GM19193 (cell line): ENCODE measurements around the gene UNCX.

Source experiments
- POLR2A ChIP-seq: IDR thresholded peaks from 4 replicates; pipeline ENCODE4 v1.6.1; 2011; ENCODE audit not compliant: insufficient read depth, insufficient read length; ENCODE audit errors: extremely low read depth

Gene UNCX

DNA sequence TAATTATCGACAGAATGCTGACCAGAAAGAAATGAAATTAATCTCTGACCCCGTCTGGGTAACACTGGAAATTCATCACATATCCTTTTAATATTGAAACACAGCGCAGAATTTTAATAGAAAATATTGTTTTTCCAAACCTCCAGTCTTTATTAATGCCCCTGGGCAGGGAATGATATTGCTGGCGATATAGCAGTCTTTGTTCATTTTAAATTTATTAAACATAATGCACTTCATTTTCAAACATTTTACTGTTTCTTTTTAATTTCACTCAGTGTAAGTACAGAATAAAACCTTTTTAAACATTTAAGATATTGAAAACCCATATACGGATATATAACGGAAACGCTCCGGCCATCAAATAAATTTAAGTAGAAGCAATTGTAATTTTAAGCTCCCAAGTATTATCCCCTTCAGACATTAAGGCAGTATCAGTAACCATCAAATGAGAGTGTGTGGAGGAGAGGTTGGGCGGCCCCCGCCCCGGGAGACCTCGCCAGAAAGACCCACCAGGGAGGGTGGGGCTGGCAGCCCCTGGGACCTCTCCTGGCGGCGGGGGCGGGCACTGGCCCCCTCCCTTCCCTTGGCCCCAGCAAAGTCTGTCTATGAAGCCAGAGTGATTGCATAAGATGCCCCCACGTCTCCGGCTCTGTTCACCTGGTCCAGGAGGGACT is 10.8 kb downstream of the UNCX start:
- TF ChIP-seq POLR2A, result no peak

DNA sequence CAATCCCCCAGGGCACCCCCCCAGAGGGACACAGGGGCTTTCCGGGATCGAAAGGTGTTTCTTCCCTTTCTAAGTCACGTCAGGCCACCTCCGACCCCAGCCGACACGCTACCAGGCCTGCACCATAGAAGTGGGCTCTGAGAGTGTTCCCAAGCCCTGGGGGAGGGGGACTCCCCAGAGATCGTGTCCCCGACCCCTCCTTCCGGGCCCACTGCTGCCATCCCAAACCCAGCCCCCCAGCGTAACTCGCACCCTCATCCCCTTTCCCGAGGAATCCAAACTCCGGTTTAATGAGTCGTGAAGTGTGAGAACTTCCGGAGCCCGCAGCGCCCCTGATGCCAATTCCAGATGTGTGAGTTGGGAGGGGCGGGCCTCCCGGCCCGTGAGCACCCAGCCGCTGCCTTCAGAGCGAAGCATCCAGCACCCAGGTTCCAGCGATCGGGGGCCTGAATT is 11.3 kb downstream of the UNCX start:
- TF ChIP-seq POLR2A, result no peak

DNA sequence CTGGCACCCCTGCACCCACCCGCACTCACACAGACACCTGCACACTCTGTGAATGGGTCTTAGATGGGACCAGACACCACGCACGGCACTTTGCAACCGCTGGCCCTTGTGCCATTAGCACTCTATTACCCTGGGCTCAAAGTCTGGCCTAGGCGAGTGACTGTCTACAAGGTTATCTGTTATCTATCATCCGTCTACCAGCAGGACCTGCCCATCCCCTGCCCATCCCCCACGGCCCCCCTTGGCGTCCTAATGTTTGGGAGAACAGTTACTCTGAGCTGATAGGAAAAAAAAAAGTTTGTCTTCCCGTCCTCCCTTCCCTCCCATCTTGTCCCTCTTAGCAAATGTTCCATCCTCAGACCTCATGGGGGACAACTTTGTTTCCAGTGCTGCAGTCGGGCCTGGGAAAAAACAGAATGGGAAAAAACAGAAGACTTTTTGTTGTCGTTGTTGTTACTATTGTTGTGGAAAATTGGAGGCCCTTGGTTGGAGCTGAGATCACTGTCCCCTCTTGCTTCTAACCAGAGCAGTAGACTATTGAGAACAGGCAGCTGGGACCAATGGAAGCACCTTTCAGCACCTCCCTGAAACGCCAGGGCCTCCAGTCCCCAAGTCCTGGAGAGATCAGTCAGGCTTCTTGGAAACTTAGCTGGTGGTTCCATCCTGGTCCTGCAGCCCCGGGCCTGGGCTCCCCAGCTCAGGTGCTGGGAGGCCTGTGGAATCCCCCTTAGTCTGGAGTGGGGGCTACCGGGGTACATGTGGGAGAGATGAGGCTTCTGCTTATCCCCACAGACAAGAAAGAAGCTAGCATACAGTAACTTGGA is 12.2 kb downstream of the UNCX start:
- TF ChIP-seq POLR2A, result no peak

DNA sequence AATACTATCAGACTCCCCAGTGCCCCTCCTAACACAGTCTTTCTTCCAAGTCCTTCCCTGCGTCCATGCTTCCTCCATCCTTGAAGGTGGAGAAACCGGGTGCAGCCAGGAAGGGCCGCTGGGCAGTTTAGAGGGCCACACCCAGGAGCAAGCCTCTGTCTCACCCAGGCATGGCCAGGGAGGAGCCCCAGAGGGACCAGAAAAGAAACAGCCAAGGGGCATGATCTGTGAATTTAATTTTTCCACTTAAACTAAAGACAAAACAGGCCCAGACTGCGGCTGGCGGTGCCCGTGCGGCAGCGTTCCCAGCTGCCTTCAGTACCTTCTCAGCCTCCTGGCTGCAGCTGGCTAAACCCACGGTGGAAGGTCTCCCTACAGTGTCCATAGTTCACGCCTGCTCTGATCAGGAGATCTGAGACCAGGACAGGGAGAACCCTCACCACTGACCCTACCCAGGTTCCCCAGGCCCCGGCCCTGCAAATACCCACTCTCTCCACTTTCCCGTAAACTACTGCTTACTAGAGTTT is 12.9 kb downstream of the UNCX start:
- no peak for TF ChIP-seq POLR2A

DNA sequence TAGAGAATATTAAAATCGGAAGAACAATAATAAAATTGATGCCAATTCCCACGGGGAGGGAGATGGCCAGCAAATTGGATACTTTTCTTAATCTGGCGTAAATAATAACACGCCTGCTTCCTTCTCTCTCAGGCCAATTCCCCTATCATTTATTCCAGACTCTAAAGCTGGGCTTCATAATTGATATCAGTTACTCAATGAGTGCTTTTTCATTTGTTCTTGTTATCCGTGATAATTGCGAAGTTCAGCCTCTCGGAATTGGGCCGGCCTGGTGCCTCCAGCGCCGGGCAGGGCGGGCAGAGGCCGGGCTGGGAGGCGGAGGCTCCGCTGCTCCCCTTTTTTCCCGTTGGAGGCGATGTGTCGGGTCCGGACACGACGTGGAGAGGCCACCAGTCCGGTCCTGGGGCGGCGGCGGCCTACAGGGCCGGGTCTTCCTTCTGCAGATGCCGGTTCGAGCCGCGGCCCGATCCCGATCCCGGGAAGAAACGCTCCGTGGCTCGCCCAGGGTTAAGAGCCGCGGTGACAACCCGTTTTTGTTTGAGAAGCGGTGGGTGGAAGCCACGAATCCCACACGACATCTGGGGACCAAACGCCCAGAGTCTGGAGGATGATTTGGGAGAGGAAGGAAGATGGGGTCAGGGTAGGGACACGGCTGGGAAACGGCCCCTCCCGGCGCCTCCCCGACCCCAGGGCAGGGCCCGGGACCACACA is 13.6 kb downstream of the UNCX start:
- no peak for TF ChIP-seq POLR2A

DNA sequence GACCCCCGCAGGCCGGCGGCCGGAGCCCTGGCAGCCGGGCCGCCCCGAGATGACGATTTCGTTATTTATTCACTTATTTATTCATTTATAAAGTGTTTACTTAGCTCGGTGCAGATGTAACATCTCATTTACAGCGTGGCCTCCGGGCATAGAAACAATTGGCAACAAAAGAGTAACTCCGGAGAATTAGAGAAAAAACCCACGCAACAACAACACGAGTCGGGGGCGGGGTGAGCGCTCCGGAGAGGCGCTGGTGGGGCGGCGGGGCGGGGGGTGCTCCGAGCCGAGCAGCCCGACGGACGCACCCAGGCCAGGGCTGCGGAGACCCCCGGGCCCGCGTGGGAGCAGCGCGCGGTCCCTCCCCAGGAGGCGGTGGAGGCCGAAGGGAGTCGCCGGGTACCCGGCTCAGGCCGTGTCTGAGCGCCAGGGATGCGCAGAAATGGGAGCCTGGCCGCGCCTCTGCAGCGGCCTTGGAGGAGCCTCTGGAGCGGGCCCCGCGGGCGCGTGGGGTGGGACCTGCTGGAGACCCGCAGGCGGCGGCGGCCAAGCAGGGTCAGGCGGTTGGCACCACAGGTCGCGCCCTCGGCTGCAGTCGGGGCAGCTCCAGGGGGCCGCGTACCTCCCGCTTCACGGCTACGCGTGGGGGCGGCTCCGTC is 14.3 kb downstream of the UNCX start:
- TF ChIP-seq POLR2A, result no peak

DNA sequence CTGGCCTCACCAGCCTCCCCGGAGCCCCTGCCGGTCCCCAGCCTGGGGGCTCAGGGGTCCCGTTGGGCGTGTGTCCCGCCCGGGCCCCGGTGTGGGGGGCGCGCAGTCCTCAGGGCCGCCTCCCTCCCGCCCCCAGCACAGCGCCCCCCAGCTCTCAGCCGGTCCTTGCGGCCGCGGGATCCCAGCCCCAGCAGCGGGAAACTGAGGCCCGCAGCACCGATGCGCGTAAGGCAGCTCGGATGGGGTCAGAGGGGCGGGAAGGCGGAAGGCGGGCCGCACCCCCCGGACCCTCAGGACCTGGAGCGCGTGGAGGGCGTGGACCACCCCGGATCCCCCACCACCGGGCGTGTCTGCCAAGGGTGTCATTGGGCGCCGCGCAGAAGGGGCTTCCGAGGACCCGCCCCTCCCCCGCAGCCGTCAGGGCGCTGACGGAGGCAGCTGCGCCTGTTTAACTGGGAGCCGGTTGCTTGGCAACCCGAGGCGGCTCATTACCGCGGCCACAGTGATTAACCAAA is 14.9 kb downstream of the UNCX start:
- TF ChIP-seq POLR2A, result no peak

DNA sequence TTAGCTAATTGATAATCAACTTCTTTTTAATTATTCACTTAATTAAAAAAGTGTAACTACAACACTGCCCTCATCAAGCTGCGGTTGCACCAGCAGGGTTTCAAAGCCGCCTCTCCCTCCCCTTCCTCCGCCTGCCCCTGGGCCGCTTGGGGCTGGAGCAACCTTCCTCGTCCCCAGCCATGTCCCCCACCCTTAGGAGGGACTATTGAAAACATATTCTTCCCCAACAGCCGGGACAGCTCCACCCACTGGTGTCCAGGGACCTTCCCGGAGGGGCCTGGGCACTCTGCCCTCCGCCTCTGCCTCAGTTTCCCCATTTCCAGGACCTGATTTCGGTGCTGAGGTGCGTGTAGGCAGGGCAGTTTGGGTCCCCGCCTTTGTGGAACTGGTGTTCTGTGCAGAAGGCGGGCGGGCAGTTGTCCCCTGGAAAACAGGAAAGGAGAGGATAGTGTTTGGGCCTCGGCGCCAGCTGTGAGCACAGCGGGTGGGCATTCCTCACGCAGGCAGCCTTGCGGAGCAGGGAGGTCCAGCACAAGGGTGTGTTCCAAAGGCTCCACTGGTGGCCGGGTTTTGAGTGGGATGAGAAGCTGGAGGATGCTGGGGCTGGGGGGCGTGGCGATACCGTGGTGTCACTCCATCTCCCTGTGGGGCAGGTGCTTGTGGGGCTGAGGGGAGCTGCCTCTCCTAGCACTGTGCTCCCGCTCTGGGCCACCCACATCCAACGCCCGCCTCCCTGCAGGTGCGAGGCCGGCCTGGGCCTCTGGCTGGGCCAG is 15.7 kb downstream of the UNCX start:
- TF ChIP-seq POLR2A, result no peak

DNA sequence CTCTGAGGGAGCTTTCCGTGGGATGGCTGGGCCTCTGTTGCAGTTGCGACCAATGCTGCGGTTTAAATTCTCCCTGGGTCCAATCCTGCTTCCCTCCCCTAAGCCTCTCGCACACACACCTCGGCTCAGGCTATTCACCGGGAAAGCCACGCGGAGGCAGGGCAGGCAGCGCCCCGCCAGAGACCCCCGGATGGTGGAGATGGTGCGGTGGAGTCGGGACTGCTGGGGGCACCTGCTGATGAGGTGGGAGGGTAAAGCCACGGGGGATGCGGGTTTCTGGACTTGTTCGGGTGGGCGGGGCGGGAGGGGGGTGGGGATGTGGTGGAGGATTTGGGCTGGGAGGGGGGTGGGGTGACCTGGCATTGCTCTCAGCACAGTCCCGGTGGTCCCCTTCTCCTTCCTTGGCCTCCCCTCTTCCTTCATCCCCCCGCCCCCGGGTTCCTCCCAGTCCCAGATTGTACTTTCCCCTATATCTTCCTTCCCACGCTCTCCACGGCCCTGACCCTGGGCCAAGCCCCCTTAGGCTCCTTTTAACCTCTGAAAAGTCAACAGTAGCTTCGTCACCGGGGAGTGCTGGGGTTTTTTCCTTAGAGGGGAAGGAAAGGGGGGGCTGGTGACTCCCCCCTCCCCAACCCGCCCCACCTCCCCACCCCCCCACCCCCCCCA is 16.4 kb downstream of the UNCX start:
- no peak for TF ChIP-seq POLR2A

DNA sequence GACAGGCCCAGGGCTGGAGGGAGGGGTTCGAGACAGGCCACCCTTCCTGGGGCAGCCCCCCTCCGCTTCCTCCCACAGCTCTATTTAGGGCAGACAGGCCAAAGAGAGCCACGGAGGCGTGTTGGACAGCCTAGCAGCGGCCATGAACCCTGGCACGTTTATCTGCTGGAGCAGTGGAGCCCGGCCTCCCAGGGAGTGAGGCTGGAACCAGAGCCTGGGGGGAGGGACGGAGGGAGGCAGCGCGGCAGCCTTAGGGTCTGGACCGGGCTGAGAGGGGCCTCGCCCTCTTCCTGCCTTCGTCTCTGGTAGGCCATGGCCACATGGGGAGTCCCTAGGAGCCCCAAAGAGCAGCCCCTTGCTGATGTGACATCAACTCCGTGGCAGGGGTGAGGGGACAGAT is 17.1 kb downstream of the UNCX start:
- no peak for TF ChIP-seq POLR2A

DNA sequence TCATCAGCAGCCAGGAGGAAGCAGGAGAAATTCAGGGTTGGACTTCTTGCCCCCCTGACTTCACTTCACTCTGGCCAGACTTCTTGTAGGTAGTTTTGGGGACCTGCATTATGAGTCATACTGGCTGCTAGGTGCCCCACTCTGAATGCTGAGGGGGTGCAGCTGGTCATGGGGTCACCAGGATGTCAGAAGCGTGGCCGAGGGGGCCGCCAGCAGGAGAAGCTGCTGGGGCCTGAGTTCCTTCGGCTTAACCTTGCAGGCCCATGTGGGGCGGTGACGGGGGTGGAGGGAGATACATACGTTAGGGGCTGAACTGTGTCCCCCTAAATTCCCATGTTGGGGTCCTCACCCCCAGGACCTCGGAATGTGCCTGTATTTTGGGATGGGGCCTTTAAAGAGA is 18.2 kb downstream of the UNCX start:
- no peak for TF ChIP-seq POLR2A

DNA sequence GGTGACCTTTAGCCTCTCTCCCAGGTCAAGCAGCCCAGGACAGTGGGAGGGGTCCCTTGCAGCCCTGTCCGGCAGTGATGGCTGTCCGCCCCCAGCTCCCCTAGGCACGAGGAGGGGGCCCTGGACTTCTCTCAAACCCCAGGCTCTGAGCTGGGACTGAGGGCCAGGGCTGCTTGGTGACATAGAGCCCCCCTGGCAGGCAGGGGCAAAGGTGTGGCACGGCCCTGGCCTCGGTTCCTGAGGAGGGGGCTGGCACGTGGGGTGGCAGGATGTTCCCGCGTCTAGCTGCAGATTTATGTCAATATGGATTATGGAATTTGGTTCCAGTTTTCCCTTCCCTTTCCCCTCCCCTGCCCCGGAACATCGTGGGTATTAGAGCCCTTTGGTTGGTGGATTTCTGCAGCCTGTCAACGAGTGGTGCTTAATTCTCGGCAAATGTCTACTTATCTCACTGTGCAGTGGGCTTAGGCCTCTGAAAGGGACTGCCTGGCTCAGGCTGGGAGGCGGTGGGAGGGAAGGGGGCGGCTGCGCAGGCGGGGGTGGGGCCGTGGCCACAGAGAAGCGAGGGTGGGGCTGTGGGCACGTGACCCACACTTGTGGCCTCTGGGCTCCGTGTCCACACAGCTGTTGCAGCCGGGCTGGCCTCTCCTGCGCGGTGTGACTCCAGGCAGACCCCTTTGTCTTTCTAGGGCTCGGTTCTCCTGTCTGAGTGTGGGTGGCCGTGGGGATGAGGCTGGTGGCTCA is 19.3 kb downstream of the UNCX start:
- TF ChIP-seq POLR2A, result no peak

DNA sequence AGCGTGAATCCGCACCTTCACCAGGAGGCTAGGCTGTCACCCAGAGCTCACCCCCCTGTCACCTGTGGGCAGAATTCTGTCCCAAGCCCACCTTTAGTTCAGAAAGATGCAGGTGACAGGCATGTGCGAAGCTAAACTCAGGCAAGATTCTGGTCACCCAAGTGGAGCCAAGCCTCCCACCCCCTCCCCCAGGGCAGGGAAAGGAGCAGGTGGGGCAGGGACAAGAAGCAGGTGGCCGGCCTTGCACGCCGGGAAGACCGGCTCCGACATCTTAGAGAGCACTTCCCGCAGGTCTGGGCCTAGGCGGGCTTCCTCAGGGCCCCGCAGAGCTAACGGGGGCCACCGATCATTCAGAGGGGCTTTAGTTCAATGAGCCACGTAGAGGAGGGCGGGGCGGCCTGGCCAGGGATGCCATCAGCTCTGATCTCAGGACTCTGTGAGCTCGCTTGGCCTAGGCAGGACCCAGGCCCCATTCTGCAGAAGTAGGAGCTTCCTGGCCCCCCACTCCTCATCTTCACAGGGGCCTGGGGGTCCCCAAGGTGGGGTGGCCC is 19.9 kb downstream of the UNCX start:
- no peak for TF ChIP-seq POLR2A

DNA sequence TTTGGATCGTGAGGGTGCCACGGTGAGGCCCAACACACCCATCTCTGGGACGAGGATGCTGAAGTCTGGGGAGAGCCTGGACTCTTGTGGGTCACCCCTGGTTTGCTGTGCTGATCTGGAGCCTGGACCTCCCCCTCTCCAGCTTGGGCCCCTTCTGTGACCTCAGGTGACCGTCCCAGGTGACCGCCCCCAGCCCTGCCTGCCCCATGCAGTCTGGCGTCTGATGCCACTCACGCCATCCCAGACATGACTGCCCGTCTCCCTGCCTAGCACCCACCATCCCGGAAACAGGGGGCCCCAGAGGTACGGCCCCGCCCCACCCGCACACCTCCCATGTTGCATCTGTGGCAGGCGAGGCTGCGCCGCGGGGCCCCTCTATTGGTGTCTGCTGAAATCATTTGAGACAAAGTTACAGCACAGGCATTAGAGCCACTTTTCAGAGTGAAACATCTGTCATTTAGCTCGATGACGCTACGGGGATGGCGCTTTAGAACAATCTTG is 21.1 kb downstream of the UNCX start:
- TF ChIP-seq POLR2A, result no peak
